ENCODE results near the gene SLC9A7. TPM values are rescaled to one million over a fixed set of nuclear protein-coding genes. Genes with fewer than 3 reads are reported as not detected.

SLC9A7 gene
- total and polyA plus RNA-seq, 7 experiments from 2014 or later: 1.3 to 11.3 (median 3.2) TPM

DNA sequence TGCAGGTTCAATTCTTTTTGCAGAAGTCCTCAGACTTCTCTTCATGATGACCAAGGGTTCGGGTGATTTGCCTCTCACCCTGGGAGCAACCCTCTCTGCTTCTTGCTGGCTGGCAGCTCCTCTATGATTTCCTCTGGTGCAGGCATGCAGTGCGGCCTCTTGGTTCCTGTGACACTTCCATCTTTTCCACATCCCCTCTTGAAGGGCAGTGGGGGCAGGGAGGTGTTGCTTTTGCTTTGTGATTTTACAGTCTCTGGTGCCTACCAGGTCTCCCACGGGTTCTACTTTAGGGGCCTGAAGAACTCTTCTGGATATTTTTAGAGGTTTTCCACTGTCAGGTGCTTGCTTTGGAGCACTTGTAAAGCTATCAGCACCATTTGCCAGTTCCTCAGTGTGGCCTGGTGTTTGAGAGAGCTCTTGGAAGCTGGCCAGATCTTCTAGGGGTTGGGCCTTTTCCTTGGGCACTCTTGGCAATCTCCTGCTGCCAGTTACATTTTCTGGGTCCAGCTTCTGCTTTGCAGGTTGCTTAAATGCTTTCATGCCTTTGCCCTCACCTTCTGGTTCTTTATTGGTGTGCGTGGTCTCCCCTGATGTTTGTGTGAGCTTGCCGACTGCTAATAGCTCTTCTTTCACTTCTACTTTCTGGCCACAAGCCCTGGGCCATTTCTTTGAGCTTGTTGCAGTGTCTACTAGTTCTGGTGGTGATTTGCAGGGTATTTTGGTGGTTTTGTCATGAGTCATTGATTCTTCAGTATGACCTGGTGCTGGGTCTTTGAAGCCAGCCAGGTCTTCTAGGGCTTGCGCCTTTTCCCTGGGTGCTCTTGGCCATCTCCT, 196.9 kb downstream of the SLC9A7 start:
- POLR2A ChIA-PET: no interaction called here
- ATAC-seq: peak; percentile 54
- intact Hi-C loops (cut with micrococcal nuclease): no loop called here

DNA sequence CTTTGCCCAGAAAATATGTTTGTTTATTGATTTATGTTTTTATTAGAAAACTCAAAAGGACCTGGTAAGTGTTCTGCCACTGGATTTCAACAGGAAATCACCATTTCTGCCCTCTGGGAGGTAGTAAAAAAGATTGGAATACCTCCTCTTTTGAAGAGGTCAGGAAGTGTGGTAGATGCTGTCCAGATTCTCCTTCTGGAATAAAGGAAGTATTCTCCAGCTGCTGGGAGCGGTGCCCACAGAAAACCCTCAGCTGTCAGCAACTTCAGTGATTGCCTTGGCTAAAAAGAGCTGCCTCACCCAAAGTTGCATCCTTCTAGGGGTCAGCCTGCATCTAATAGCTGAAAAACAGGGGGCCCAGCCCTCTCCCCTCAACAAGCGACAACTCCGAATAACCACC, 199.9 kb downstream of the SLC9A7 start:
- no peaks in the 10 kb centered on the region for H3K27me3 Mint-ChIP-seq
- DNase-seq (no peak), ATAC-seq (no peak)
- Histone ChIP-seq H3K9me3 (ENCODE audit: control insufficient read depth in 2 of 3, low read length in 3 of 3) (no peaks in the 10 kb centered on the region), H3K36me3 (ENCODE audit: control insufficient read depth in 2 of 3, insufficient read depth in 3 of 3, low read length in 3 of 3) (no peaks in the 10 kb centered on the region), H3K4me3 (ENCODE audit: low read length) (no peak overlapping the region), H3K27me3 (ENCODE audit: control insufficient read depth in 2 of 2, insufficient read depth in 2 of 2, low read length in 2 of 2) (no peaks in the 10 kb centered on the region), H3K4me1 (ENCODE audit: control insufficient read depth in 2 of 2, insufficient read depth in 2 of 2, low read length in 2 of 2) (no peaks in the 10 kb centered on the region), H3K27ac (ENCODE audit: low read depth, low read length) (no peak overlapping the region)
- intact Hi-C loops (cut with micrococcal nuclease): no loop called here
- H3K4me3 Mint-ChIP-seq: no peak overlapping the region
- H3K27ac Mint-ChIP-seq: no peak overlapping the region
- H3K9me3 Mint-ChIP-seq: peaks cover 0 to 2% (median 0%) of the 10 kb centered on the region in 11 donors
- peaks cover 0 to 3% (median 0%) of the 10 kb centered on the region in 5 donors for H3K36me3 Mint-ChIP-seq
- POLR2A ChIA-PET: no interaction called here
- CTCF ChIA-PET: no interaction called here
- peaks cover 0 to 16% (median 0%) of the 10 kb centered on the region in 7 donors for H3K4me1 Mint-ChIP-seq

More for the DNA sequence above, 196.9 kb downstream of the SLC9A7 start:
- H3K27ac Mint-ChIP-seq: peak overlapping the region in 1 of 9 donors; percentile 65
- CTCF ChIA-PET: interaction anchor here (0.6 kb wide), 1 partner anchor 80 kb away, joined by 3 read pairs; no protein-coding TSS in a partner anchor
- H3K27me3 Mint-ChIP-seq: no peaks in the 10 kb centered on the region
- H3K36me3 Mint-ChIP-seq: peaks cover 0 to 4% (median 2%) of the 10 kb centered on the region in 5 donors
- peaks cover 0 to 16% (median 0%) of the 10 kb centered on the region in 7 donors for H3K4me1 Mint-ChIP-seq
- peak overlapping the region in 1 of 10 donors; percentile 22 for H3K4me3 Mint-ChIP-seq
- H3K27me3 ChIP-seq (ENCODE audit: control insufficient read depth in 2 of 2, insufficient read depth in 2 of 2, low read length in 2 of 2): no peaks in the 10 kb centered on the region
- no peak overlapping the region for H3K27ac ChIP-seq (ENCODE audit: low read depth, low read length)
- H3K9me3 Mint-ChIP-seq: peaks cover 0 to 1% (median 0%) of the 10 kb centered on the region in 11 donors
- no peaks in the 10 kb centered on the region for H3K4me1 ChIP-seq (ENCODE audit: control insufficient read depth in 2 of 2, insufficient read depth in 2 of 2, low read length in 2 of 2)
- no peak overlapping the region for H3K4me3 ChIP-seq (ENCODE audit: low read length)
- no peaks in the 10 kb centered on the region for H3K36me3 ChIP-seq (ENCODE audit: control insufficient read depth in 2 of 3, insufficient read depth in 3 of 3, low read length in 3 of 3)
- no peaks in the 10 kb centered on the region for H3K9me3 ChIP-seq (ENCODE audit: control insufficient read depth in 2 of 3, low read length in 3 of 3)
- DNase-seq: no peak

DNA sequence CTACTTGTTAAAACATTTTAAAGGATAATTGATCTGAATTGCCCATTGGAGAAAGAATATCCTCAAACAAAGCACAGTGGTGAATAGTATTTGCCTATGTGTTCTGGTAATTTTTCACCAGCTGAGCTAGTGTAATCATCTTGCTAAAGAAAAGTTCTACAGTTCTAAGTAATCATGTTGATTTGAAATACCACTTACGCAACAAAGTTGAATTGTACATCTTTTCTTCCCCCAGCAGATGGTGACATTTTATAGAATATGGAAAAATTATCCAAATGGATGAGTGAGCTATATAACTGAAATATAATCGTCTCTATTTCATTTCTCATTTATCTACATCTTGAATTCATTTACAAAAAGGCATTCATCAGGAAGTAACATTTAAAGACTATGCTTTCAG, 204.0 kb downstream of the SLC9A7 start:
- intact Hi-C loops (cut with micrococcal nuclease): loop anchor here (1.0 to 2.0 kb wide), 4 partner anchors 87 to 241 kb away; no protein-coding TSS in a partner anchor
- Histone ChIP-seq H3K9me3 (ENCODE audit: control insufficient read depth in 2 of 3, low read length in 3 of 3) (no peaks in the 10 kb centered on the region), H3K4me3 (ENCODE audit: low read length) (no peak overlapping the region), H3K4me1 (ENCODE audit: control insufficient read depth in 2 of 2, insufficient read depth in 2 of 2, low read length in 2 of 2) (no peaks in the 10 kb centered on the region), H3K27ac (ENCODE audit: low read depth, low read length) (no peak overlapping the region), H3K27me3 (ENCODE audit: control insufficient read depth in 2 of 2, insufficient read depth in 2 of 2, low read length in 2 of 2) (no peaks in the 10 kb centered on the region), H3K36me3 (ENCODE audit: control insufficient read depth in 2 of 3, insufficient read depth in 3 of 3, low read length in 3 of 3) (no peaks in the 10 kb centered on the region)
- H3K27me3 Mint-ChIP-seq: no peaks in the 10 kb centered on the region
- ATAC-seq (no peak), DNase-seq (no peak)
- H3K4me3 Mint-ChIP-seq: no peak overlapping the region
- peaks cover 0 to 2% (median 0%) of the 10 kb centered on the region in 5 donors for H3K36me3 Mint-ChIP-seq
- no peaks in the 10 kb centered on the region for H3K4me1 Mint-ChIP-seq
- ChIA-PET CTCF (no interaction called here), POLR2A (no interaction called here)
- H3K27ac Mint-ChIP-seq: no peak overlapping the region
- H3K9me3 Mint-ChIP-seq: peaks cover 0 to 2% (median 0%) of the 10 kb centered on the region in 11 donors

DNA sequence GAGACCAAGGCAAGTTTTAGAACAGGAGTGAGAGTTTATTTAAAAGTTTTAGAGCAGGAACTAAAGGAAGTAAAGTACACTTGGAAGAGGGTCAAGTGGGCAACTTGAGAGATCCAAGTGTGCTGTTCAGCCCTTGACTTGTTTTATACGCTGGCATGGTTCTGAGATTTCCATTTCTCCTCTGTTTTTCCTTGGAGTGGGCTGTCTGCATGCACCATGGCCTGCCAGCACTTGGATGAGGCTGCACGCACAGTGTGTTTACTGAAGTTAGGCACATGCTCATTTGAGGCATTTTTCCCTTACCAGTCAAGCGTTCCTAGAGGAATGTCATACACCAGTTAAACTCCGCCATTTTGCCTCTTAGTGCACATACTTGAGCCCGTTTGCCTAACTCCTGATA, 205.0 kb downstream of the SLC9A7 start:
- Histone ChIP-seq H3K9me3 (ENCODE audit: control insufficient read depth in 2 of 3, low read length in 3 of 3) (no peaks in the 10 kb centered on the region), H3K4me1 (ENCODE audit: control insufficient read depth in 2 of 2, insufficient read depth in 2 of 2, low read length in 2 of 2) (no peaks in the 10 kb centered on the region), H3K27ac (ENCODE audit: low read depth, low read length) (no peak overlapping the region), H3K4me3 (ENCODE audit: low read length) (no peak overlapping the region), H3K36me3 (ENCODE audit: control insufficient read depth in 2 of 3, insufficient read depth in 3 of 3, low read length in 3 of 3) (no peaks in the 10 kb centered on the region), H3K27me3 (ENCODE audit: control insufficient read depth in 2 of 2, insufficient read depth in 2 of 2, low read length in 2 of 2) (no peaks in the 10 kb centered on the region)
- Mint-ChIP-seq H3K4me1 (peaks cover 0 to 2% (median 2%) of the 10 kb centered on the region in 7 donors), H3K27me3 (no peaks in the 10 kb centered on the region), H3K9me3 (peaks cover 0 to 2% (median 0%) of the 10 kb centered on the region in 11 donors), H3K4me3 (no peak overlapping the region), H3K36me3 (peaks cover 0 to 3% (median 0%) of the 10 kb centered on the region in 5 donors), H3K27ac (no peak overlapping the region)
- ATAC-seq (no peak), DNase-seq (no peak)
- intact Hi-C loops (cut with micrococcal nuclease): loop anchor here in 1 of 2 donors (2.0 kb wide), 1 partner anchor 89 kb away; no protein-coding TSS in a partner anchor
- ChIA-PET CTCF (no interaction called here), POLR2A (no interaction called here)

DNA sequence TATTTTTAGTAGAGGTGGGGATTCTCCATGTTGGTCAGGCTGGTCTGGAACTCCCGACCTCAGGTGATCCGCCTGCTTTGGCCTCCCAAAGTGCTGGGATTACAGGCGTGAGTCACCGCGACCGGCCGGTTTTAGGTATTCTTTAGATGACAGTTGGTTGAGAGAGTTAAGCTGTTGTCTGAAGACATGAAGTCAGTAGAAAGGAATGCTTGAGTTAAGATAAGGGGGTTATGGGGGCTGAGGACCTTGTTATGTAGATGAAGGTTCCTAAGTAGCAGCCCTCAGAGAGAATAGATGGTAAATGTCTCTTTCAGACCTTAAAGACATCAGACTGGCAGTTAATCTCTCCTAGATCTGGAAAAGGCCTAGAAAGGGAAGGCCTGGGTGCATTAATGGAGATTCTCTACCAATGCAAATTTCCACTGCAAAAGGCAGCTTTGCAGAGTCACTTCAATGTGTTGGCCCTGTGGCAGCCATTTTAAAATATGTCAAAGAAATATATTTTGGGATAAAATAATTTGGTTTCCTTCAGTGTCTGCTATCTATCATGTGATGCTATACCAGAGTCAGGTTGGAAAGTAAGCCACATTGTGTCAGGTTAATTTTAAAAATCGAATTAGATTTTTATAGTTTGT, 207.3 kb downstream of the SLC9A7 start:
- H3K4me3 ChIP-seq (ENCODE audit: low read length): no peak overlapping the region
- Mint-ChIP-seq H3K4me1 (peaks cover 0 to 8% (median 6%) of the 10 kb centered on the region in 7 donors), H3K27ac (no peak overlapping the region), H3K9me3 (no peaks in the 10 kb centered on the region), H3K27me3 (no peaks in the 10 kb centered on the region), H3K4me3 (no peak overlapping the region), H3K36me3 (peaks cover 0 to 7% (median 0%) of the 10 kb centered on the region in 5 donors)
- no peaks in the 10 kb centered on the region for H3K27me3 ChIP-seq (ENCODE audit: control insufficient read depth in 2 of 2, insufficient read depth in 2 of 2, low read length in 2 of 2)
- no peak for ATAC-seq
- intact Hi-C loops (cut with micrococcal nuclease): no loop called here
- no peak overlapping the region for H3K27ac ChIP-seq (ENCODE audit: low read depth, low read length)
- DNase-seq: no peak
- H3K9me3 ChIP-seq (ENCODE audit: control insufficient read depth in 2 of 3, low read length in 3 of 3): no peaks in the 10 kb centered on the region
- POLR2A ChIA-PET: no interaction called here
- CTCF ChIA-PET: no interaction called here
- no peaks in the 10 kb centered on the region for H3K36me3 ChIP-seq (ENCODE audit: control insufficient read depth in 2 of 3, insufficient read depth in 3 of 3, low read length in 3 of 3)
- H3K4me1 ChIP-seq (ENCODE audit: control insufficient read depth in 2 of 2, insufficient read depth in 2 of 2, low read length in 2 of 2): peaks cover under 1 to 5% of the 10 kb centered on the region in 2 donors

DNA sequence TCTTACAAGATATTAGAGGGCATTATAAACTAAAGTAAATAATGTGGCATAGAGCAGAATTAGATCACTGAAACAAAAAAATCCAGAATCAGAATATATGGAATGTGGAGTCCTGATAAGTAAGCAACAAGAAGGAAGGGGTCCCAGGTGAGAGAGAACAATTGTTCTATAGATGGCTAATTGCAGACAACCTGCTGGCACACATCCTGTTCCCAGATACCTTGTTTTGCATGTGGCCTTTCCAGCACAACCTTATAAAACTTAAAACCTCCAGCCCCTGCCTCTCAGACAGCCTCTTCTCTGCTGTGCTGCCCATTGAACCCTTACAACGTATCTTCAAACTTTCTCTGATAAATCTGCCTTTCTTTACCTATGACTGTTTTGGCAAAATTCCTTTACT, 209.0 kb downstream of the SLC9A7 start:
- H3K27me3 ChIP-seq (ENCODE audit: control insufficient read depth in 2 of 2, insufficient read depth in 2 of 2, low read length in 2 of 2): no peaks in the 10 kb centered on the region
- no peak overlapping the region for H3K27ac ChIP-seq (ENCODE audit: low read depth, low read length)
- no peaks in the 10 kb centered on the region for H3K36me3 ChIP-seq (ENCODE audit: control insufficient read depth in 2 of 3, insufficient read depth in 3 of 3, low read length in 3 of 3)
- no peaks in the 10 kb centered on the region for H3K27me3 Mint-ChIP-seq
- CTCF ChIA-PET: no interaction called here
- POLR2A ChIA-PET: no interaction called here
- intact Hi-C loops (cut with micrococcal nuclease): loop anchor here (5.0 to 10.0 kb wide), 6 partner anchors 137 to 1678 kb away; partner anchors contain the start of genes KDM6A (in 2 of the 2), NDUFB11 (in 2 of the 2) and RBM10 (in 2 of the 2)
- ATAC-seq: no peak
- H3K4me1 Mint-ChIP-seq: peaks cover 0 to 21% (median 17%) of the 10 kb centered on the region in 7 donors
- H3K9me3 ChIP-seq (ENCODE audit: control insufficient read depth in 2 of 3, low read length in 3 of 3): no peaks in the 10 kb centered on the region
- no peak overlapping the region for H3K4me3 Mint-ChIP-seq
- peaks cover 0 to 4% (median 0%) of the 10 kb centered on the region in 11 donors for H3K9me3 Mint-ChIP-seq
- no peak for DNase-seq
- peaks cover 0 to 7% (median 3%) of the 10 kb centered on the region in 5 donors for H3K36me3 Mint-ChIP-seq
- peak overlapping the region in 1 of 9 donors; percentile 25 for H3K27ac Mint-ChIP-seq
- H3K4me1 ChIP-seq (ENCODE audit: control insufficient read depth in 2 of 2, insufficient read depth in 2 of 2, low read length in 2 of 2): peaks cover 6 to 13% of the 10 kb centered on the region in 2 donors
- no peak overlapping the region for H3K4me3 ChIP-seq (ENCODE audit: low read length)
